ENCODE measurements around the gene ROR1. TPM values are rescaled to one million over a fixed set of nuclear protein-coding genes. Genes with fewer than 3 reads are reported as not detected.
"Not testable (repeated sequence)": the region's sequence is repeated elsewhere in the genome, so short reads cannot be mapped to it uniquely, and the experiment has no call there.

ROR1 gene
- total RNA-seq, 1 experiment from 2014 or later: 37.2 TPM

- no peak overlapping the region for H3K4me3 Mint-ChIP-seq (ENCODE audit: unreplicated experiment)
- Histone ChIP-seq H3K4me3 (ENCODE audit: low read depth, low read length) (no peak overlapping the region), H3K36me3 (ENCODE audit: control insufficient read depth, insufficient read depth, low read length) (no peaks in the 10 kb centered on the region), H3K9me3 (no peaks in the 10 kb centered on the region), H3K4me1 (no peaks in the 10 kb centered on the region), H3K27me3 (replicated peaks; ENCODE audit: control insufficient read depth, insufficient read depth, low read length) (no peaks in the 10 kb centered on the region)
- H3K4me1 Mint-ChIP-seq (ENCODE audit: low read depth, unreplicated experiment): peaks cover 5% of the 10 kb centered on the region
- DNase-seq: no peak
- POLR2A ChIA-PET: no interaction called here
- intact Hi-C loops (cut with micrococcal nuclease; ENCODE audit: unreplicated experiment): no loop called here
- no peaks in the 10 kb centered on the region for H3K27me3 Mint-ChIP-seq (ENCODE audit: insufficient read depth, unreplicated experiment)
- BruUV-seq (replicated peaks): no TSS peak
- no peak overlapping the region for H3K27ac Mint-ChIP-seq (ENCODE audit: unreplicated experiment)
- H3K9me3 Mint-ChIP-seq (ENCODE audit: unreplicated experiment): no peaks in the 10 kb centered on the region
- TF ChIP-seq CTCF (IDR thresholded peaks at IDR 0.05; ENCODE audit: insufficient read depth in 1 of 2, low read depth in 1 of 2, low read length in 1 of 2, severe bottlenecking in 1 of 2, unreplicated experiment in 1 of 2): no peak
- peaks cover 7% of the 10 kb centered on the region for H3K36me3 Mint-ChIP-seq (ENCODE audit: insufficient read depth, unreplicated experiment)
- CTCF ChIA-PET: no interaction called here
Observed at GRCh38 chr1:63824451-63824850, 50.6 kb downstream of the ROR1 start.

- Histone ChIP-seq H3K4me1 (no peaks in the 10 kb centered on the region), H3K36me3 (ENCODE audit: control insufficient read depth, insufficient read depth, low read length) (no peaks in the 10 kb centered on the region), H3K9me3 (no peaks in the 10 kb centered on the region), H3K27me3 (replicated peaks; ENCODE audit: control insufficient read depth, insufficient read depth, low read length) (no peaks in the 10 kb centered on the region), H3K4me3 (ENCODE audit: low read depth, low read length) (no peak overlapping the region)
- DNase-seq: no peak
- Mint-ChIP-seq H3K27me3 (ENCODE audit: insufficient read depth, unreplicated experiment) (no peaks in the 10 kb centered on the region), H3K36me3 (ENCODE audit: insufficient read depth, unreplicated experiment) (peaks cover 4% of the 10 kb centered on the region), H3K9me3 (ENCODE audit: unreplicated experiment) (no peaks in the 10 kb centered on the region), H3K27ac (ENCODE audit: unreplicated experiment) (no peak overlapping the region), H3K4me1 (ENCODE audit: low read depth, unreplicated experiment) (peaks cover 5% of the 10 kb centered on the region), H3K4me3 (ENCODE audit: unreplicated experiment) (no peak overlapping the region)
- CTCF ChIA-PET: no interaction called here
- POLR2A ChIA-PET: no interaction called here
- no peak for TF ChIP-seq CTCF (IDR thresholded peaks at IDR 0.05; ENCODE audit: insufficient read depth in 1 of 2, low read depth in 1 of 2, low read length in 1 of 2, severe bottlenecking in 1 of 2, unreplicated experiment in 1 of 2)
- BruUV-seq (replicated peaks): no TSS peak
- intact Hi-C loops (cut with micrococcal nuclease; ENCODE audit: unreplicated experiment): no loop called here
Observed at GRCh38 chr1:63825111-63825510, 51.3 kb downstream of the ROR1 start.

- intact Hi-C loops (cut with micrococcal nuclease; ENCODE audit: unreplicated experiment); H3K4me3 ChIP-seq (ENCODE audit: low read depth, low read length); POLR2A ChIA-PET; BruUV-seq (replicated peaks); H3K27ac Mint-ChIP-seq (ENCODE audit: unreplicated experiment); H3K9me3 Mint-ChIP-seq (ENCODE audit: unreplicated experiment); H3K36me3 Mint-ChIP-seq (ENCODE audit: insufficient read depth, unreplicated experiment); H3K36me3 ChIP-seq (ENCODE audit: control insufficient read depth, insufficient read depth, low read length); CTCF ChIA-PET; DNase-seq; H3K27me3 ChIP-seq (replicated peaks; ENCODE audit: control insufficient read depth, insufficient read depth, low read length); H3K4me3 Mint-ChIP-seq (ENCODE audit: unreplicated experiment); H3K4me1 Mint-ChIP-seq (ENCODE audit: low read depth, unreplicated experiment); H3K27me3 Mint-ChIP-seq (ENCODE audit: insufficient read depth, unreplicated experiment); H3K4me1 ChIP-seq; H3K9me3 ChIP-seq: not testable (repeated sequence)
Observed at GRCh38 chr1:63826246-63826861, 52.5 kb downstream of the ROR1 start.

Measured in Caco-2 (cell line).